H1 (cell line): ENCODE data around the gene HM13. TPM values are rescaled to one million over a fixed set of nuclear protein-coding genes. Genes with fewer than 3 reads are reported as not detected.

Experiments used
- BACH1 ChIP-seq: IDR thresholded peaks from 2 replicates; pipeline ENCODE4 v1.6.1; 2012; ENCODE audit warnings: low read length, improper control_type of control experiment
- CHD7 ChIP-seq: fragments of 300-600 bp; sonication (generic); IDR thresholded peaks from 2 replicates; pipeline ENCODE4 v1.7.1; 2012; ENCODE audit warnings: low read length, moderate library complexity, mild to moderate bottlenecking, inconsistent platforms; ENCODE audit not compliant: insufficient replicate concordance
- HDAC2 ChIP-seq, 2 experiments: fragments of 300-600 bp in 1 of 2; sonication (generic) in 1 of 2; IDR thresholded peaks; 2 replicates each; pipeline ENCODE4 v1.6.1; 2011 to 2012; ENCODE audit warnings: low read depth in 2 of 2, low read length in 2 of 2, mild to moderate bottlenecking in 2 of 2, moderate library complexity in 2 of 2, borderline replicate concordance in 1 of 2, inconsistent platforms in 1 of 2
- JUN ChIP-seq: IDR thresholded peaks from 2 replicates; pipeline ENCODE4 v1.6.1; 2011; ENCODE audit warnings: low read depth, mild to moderate bottlenecking, improper control_type of control experiment, low read length
- KDM5A ChIP-seq: fragments of 200-600 bp; IDR thresholded peaks from 2 replicates; pipeline ENCODE4 v1.7.1; 2012; ENCODE audit warnings: mild to moderate bottlenecking, low read length, inconsistent platforms, mixed read lengths
- MAFK ChIP-seq: IDR thresholded peaks from 2 replicates; pipeline ENCODE4 v1.6.1; 2012; ENCODE audit warnings: low read depth, mild to moderate bottlenecking, improper control_type of control experiment, low read length
- RNF2 ChIP-seq: fragments of 200-900, 300-1000 bp; sonication (generic); IDR thresholded peaks from 2 replicates; pipeline ENCODE4 v1.7.1; 2016; ENCODE audit warnings: borderline replicate concordance, low read depth, mild to moderate bottlenecking, antibody characterized with exemption, low read length; ENCODE audit not compliant: poor library complexity, severe bottlenecking; ENCODE audit errors: missing control alignments
- SIX5 ChIP-seq: IDR thresholded peaks from 2 replicates; pipeline ENCODE4 v1.6.1; 2011; ENCODE audit warnings: mild to moderate bottlenecking, low read depth, low read length
- SP1 ChIP-seq: IDR thresholded peaks from 2 replicates; pipeline ENCODE4 v1.6.1; 2011; ENCODE audit warnings: low read depth, low read length
- polyA plus RNA-seq, 7 experiments: library from polyadenylated mRNA; depleted of rRNA in 3 of 7; stranded (reverse) in 5 of 7; unstranded in 2 of 7; fragments of >200 nt in 5 of 7; fragments of 200-250 nt in 2 of 7; gene quantifications; 1 replicate in 5 of 7; 2 replicates in 1 of 7; 4 replicates in 1 of 7; pipeline versions ENCODE4 v1.2.1 to v1.2.3, GENCODE V29; 2011 to 2013; ENCODE audit warnings: missing spikeins in 2 of 7, mixed read lengths in 2 of 7
- total RNA-seq: library from RNA; stranded (reverse); fragmentation: NEBNext Ultra II Directional; extraction: Animal tissue kit (Norgen Biotek cat#: 25700); gene quantifications from 2 replicates; pipeline ENCODE4 v1.2.1, GENCODE V29; 2021

Gene HM13
- total and polyA plus RNA-seq, 2 of the 8 experiments (the other 6 are each of a cell fraction or from before 2014, with no cell fraction given) = 118 to 183 TPM

GRCh38 chr20:31570021-31570463 is 55.8 kb downstream of the HM13 start (continued):
- no peak for TF ChIP-seq SIX5
- TF ChIP-seq MAFK = no peak
- TF ChIP-seq JUN = no peak
- TF ChIP-seq CHD7 = no peak
- no peak for TF ChIP-seq KDM5A
- TF ChIP-seq SP1 = no peak
- no peak for TF ChIP-seq RNF2
- no peak for TF ChIP-seq BACH1
- TF ChIP-seq HDAC2 (IDR thresholded peaks at IDR 0.05; ENCODE audit: borderline replicate concordance in 1 of 2, low read depth in 2 of 2, low read length in 2 of 2) = no peak
